ENCODE results near the gene IZUMO4.

The IZUMO4 gene

DNA sequence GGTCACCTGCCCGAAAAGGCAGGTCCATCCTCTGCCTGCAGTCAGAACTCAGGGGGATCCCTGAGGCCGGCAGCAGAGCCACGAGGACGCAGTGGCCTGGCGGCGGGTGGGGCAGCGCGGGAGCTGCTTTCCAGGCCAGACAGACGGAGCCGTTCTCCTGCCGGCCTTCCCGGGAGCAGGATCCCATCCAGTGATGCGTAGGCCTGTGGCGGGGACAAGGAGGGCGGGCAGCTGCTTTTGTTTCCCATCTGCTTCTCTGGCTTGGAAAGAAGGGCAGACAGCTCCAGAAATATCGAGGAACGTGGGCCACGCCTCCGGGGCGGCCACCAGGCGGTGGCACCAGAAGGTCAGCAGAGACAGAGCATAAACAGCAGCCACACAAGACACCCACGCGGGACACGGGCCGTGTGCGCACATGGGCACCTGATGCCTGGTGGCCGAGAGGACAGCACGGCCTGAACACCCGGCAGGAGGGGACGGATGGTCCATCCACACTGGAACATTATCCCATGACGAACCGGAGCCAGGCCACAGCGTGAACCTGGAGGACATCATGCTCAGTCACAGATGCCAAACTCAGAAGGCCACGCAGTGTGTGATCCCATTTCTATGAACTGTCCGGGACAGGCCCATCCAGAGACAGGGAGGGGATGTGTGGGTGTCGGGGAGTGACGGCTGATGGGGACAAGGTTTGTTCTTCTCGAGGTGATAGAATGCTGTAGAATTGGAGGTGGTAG lies 31.8 kb upstream of the IZUMO4 start:
- FAIRE-seq (no peak), DNase-seq (ENCODE audit: insufficient read length, low spot score) (no peak)
- TF ChIP-seq, protein P1, sequence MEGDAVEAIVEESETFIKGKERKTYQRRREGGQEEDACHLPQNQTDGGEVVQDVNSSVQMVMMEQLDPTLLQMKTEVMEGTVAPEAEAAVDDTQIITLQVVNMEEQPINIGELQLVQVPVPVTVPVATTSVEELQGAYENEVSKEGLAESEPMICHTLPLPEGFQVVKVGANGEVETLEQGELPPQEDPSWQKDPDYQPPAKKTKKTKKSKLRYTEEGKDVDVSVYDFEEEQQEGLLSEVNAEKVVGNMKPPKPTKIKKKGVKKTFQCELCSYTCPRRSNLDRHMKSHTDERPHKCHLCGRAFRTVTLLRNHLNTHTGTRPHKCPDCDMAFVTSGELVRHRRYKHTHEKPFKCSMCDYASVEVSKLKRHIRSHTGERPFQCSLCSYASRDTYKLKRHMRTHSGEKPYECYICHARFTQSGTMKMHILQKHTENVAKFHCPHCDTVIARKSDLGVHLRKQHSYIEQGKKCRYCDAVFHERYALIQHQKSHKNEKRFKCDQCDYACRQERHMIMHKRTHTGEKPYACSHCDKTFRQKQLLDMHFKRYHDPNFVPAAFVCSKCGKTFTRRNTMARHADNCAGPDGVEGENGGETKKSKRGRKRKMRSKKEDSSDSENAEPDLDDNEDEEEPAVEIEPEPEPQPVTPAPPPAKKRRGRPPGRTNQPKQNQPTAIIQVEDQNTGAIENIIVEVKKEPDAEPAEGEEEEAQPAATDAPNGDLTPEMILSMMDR (IDR thresholded peaks at IDR 0.05; ENCODE audit: insufficient read depth, missing control alignments): no peak

DNA sequence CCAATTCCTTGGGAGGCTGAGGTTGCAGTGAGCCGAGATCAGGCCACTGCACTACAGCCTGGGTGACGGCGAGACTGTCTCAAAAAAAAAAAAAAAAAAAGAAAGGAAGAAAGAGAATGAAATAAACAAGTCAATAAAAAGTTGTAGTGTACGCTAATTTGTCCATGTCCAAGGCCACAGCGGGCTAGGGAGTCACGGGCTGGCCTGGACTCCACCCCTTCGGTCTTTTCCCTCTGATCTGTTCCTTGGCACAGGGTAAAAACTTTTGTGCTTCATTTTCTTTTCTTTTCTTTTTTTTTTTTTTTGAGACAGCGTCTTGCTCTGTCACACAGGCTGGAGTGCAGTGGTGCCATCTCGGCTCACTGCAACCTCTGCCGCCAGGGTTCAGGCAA lies 26.3 kb upstream of the IZUMO4 start:
- FAIRE-seq: no peak
- no peak for DNase-seq (ENCODE audit: insufficient read length, low spot score)
- TF ChIP-seq, protein P1 (IDR thresholded peaks at IDR 0.05; ENCODE audit: insufficient read depth, missing control alignments): no peak

DNA sequence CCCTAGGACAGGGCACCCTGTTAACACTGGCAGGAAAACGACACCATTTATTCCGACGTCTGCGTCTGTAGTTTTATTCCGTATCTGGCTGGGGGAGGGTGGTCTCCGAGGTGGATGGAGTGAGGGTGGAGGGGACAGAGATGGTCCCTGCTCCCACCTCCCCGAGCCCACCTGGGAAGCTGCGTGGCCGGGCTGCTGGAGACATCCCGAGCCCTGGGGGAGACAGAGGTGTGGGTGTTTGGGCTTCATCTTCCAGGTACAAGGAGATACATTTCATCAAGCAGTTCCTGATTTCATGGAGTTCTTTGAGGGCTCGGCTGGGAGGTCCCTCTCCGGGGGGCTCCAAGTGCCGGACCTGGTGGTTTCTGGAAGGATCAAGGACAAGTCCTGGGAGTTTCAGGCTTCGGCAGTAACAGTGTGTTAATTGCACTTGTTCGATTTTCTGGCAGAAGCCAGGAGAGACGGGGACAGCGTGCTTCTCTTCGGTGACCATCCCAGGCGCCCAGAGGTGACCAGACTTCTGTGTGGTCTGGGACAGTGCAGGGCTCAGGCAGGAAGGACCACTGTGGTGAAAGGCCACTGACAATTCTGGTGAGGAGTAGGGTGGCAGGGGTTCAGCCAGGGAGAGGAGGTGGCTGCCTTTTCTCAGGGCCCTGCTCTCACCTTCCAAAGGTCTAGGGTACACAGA lies 25.6 kb upstream of the IZUMO4 start:
- TF ChIP-seq, protein P1 (IDR thresholded peaks at IDR 0.05; ENCODE audit: insufficient read depth, missing control alignments): no peak
- DNase-seq (ENCODE audit: insufficient read length, low spot score): no peak
- no peak for FAIRE-seq

DNA sequence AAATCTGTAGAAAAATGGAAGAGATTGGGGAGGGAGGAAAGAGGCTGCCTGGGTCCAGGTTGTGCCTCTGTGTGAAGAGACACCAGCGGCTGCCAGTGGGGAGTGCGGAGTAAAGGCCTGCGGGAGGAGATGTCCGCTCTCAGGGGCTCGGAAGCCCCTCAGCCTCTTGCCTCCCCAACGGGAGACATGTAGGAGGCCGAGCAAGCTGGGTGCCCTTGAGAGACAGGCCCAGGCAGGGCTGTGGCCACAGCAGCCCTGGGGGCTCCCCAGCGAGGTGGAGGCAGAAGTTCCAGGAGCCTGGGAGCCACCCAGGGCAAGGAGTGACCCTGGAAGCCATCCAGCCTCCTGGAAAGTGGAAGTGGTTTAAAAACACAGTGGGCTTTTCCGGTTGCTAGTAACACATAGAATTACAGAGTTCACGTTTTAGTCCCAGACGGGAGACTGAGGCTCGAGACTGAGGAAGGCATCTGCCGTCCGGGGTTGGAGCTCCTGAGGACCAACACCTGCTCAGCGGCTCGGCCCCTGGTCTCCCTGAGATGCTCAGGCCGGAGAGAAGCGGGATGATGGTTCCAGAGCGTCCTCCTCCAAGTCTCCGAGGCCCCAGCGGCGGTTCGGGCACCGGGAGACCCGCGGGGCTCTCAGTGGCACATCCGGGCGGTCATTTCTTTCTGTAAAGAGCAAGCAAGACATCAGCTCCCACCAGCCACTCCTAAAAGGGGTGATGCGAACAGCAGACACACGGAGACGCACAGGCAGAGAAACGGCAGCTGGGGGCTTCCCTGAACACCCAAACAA lies 23.8 kb upstream of the IZUMO4 start:
- TF ChIP-seq, protein P1 (IDR thresholded peaks at IDR 0.05; ENCODE audit: insufficient read depth, missing control alignments): no peak
- DNase-seq (ENCODE audit: insufficient read length, low spot score) (no peak), FAIRE-seq (no peak)

DNA sequence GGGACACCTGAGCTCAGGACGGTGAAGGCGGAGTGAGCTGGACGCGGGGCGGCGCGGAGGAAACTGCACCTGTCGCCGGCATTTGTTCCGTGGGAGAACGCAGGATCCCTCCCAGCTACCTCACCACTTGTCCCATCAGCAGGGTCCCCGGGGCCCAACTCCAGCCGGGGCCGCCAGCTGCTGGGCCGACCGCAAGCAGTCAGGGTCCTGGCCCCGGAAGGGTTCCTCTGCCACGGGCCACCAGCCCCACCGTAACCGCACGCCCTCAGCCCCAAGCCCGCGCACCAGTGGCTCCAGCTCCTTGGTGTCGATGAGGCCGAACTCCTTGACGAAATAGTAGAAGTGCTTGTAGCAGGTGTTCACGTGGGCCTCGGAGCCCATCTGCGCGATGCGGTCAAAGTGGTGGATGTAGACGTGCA lies 20.2 kb upstream of the IZUMO4 start:
- FAIRE-seq: no peak
- no peak for DNase-seq (ENCODE audit: insufficient read length, low spot score)
- TF ChIP-seq, protein P1 (IDR thresholded peaks at IDR 0.05; ENCODE audit: insufficient read depth, missing control alignments): no peak

DNA sequence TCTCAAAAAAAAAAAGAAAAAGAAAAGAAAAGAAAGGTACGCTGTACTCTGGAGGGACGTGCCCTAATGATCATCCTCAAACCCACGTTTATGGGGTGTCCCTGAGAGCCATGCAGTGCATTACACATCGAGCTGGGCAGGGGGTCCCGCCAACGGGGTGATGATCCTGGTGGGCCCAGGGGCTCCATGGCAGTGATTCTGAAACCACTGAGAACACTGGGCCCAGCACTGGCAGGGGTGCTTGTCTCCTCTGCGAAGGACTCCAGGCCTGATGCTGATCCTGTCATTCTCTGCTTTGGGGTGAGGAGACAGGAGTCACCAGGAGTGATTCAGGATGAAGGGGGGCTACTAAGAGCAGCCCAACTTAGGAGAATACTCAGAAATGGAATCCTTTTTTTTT lies 19.3 kb upstream of the IZUMO4 start:
- no peak for FAIRE-seq
- no peak for DNase-seq (ENCODE audit: insufficient read length, low spot score)
- TF ChIP-seq, protein P1 (IDR thresholded peaks at IDR 0.05; ENCODE audit: insufficient read depth, missing control alignments): no peak
